Right ventricle myocardium inferior (tissue), 1 donor: ENCODE measurements around the gene LRRC26. TPM values are rescaled to one million over a fixed set of nuclear protein-coding genes. Genes with fewer than 3 reads are reported as not detected.
A peak's percentile ranks its signal among the peaks of the same experiment; 100 is the strongest.

Experiments used
- ATAC-seq: fragments of 200-7000 bp; cut with Tn5 transposase; one replicate; pipeline ENCODE4 v1.9.1; 2020; ENCODE audit warnings: mild to moderate bottlenecking, moderate library complexity
- DNase-seq: peaks from one replicate; pipeline ENCODE4 v3.0.0; 2021; ENCODE audit errors: missing footprints
- intact Hi-C: fragments of 100-400 bp; cut with DNase I; formaldehyde crosslinking; loops from one replicate; pipeline ENCODE4 v1.11.0; 2022
- total RNA-seq: library from RNA; stranded (reverse); fragmentation: NEBNext Ultra II Directional; extraction: Animal tissue kit (Norgen Biotek cat#: 25700); gene quantifications from one replicate; pipeline ENCODE4 v1.2.1, GENCODE V29; 2021
- donor health status: DM: no; HTN: yes; CAD: no; lungs with severe emphysema.

The LRRC26 gene
- total RNA-seq, 1 donor from 2014 or later = not detected

DNA sequence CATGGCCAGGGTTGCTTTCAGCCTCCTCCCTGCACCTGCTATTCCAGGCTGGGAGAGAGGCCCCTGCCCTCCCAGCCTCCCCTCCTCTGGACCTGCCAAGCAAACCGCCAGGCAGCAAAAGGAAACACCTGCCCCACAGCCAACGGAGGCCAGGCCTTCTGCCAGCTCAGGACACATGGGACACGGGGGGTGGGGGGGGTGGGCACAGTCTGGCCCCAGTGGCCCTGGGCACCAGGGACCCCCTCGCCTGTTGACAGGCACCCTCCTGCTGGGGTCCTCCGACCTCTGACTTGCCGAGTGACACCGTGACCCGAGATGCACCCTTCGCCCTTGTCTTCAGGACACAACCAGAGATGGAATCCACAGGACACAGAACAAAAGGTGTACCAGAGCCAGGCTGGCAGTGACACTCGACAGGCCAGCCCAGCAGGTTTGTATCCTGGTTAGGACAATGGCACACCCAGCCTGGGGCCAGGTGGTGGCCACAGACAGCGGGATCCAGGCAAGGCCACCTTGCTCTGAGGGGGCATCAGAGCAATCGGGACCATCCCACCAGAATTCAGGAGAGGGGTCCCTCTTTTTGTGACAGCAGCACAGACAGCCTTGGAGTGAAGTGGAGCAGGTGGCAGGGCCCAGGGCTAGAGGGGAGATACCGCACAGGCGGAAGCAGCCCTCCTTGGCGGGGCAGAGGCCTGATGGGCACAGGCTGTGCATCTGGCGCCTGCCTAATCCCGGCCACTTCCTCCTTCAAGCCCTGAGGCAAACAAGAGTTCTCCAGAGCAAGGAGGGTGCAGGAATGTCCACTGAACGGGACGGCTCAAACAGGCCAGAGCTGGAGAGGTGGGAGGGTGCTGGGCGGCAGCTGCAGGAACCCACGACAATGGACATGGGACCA, 3.3 kb upstream of the LRRC26 start:
- no peak for DNase-seq
- no peak for ATAC-seq
- intact Hi-C loops = no loop called here

DNA sequence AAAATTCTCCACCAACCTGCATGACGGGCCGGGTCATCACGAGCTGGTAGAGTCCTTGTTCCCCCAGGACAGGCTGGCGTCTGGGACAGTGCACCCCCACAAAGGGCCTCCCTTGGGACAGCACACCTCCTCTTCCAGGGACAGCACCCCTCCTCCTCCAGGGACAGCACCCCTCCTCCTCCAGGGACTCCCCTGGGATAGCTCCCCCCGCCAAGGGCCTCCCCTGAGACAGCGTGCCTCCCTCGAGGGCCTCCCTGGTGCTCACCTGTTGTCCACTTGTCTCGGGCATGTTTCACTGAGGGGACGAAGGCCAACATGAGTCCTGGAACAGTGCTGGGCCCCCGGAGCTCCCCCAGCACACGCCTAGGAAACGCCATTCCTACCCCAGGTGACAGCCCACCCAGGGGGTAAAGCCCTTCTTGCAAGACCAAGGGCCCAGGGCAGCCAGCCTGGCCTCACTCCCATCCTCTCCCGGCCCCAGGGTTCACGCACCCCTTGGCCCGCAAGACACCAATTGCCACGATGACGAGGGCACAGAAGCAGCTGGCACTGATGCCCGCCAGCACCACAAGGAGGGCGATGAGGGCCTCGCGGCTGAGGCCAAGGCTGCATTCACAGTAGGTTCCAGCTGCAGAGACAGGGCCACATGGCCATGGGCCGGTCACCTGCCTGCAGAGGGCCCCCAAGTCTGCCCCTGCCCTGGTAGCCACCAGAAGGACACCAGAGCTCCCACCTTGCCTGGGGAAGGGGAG, 1.5 kb upstream of the LRRC26 start:
- intact Hi-C loops = no loop called here
- ATAC-seq = no peak
- no peak for DNase-seq

DNA sequence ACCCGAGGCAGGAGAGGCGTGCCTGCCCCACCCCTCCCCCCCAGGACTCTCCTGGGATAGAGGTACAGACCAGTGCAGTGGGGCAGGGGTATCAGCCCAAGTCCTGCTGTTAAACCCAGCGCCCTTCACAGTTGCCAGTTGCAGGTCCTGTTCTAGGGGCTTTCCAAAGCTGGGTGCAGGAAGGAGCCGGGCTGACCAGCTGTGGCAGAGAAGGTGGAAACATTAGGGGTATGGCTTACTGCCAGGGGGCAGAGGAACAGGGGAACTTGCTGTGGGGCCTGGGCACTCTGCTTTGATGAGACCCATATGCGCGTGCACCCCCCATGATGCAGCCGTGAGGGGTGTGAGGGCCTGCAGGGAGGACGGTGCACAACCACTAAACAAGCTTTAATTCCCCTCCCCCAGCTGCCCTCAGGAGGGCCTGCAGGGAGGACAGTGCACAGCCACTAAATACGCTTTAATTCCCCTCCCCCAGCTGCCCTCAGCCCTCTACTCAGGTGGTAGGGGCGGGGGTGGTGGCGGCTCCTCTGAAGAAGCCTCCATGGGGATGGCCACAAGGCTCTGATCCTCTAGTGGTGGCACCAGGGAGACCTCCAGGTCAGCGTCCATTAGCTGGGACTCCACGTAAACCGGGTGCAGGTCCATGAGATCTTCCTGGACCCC, 766 bp upstream of the LRRC26 start:
- ATAC-seq (no peak), DNase-seq (no peak)
- intact Hi-C loops = no loop called here

DNA sequence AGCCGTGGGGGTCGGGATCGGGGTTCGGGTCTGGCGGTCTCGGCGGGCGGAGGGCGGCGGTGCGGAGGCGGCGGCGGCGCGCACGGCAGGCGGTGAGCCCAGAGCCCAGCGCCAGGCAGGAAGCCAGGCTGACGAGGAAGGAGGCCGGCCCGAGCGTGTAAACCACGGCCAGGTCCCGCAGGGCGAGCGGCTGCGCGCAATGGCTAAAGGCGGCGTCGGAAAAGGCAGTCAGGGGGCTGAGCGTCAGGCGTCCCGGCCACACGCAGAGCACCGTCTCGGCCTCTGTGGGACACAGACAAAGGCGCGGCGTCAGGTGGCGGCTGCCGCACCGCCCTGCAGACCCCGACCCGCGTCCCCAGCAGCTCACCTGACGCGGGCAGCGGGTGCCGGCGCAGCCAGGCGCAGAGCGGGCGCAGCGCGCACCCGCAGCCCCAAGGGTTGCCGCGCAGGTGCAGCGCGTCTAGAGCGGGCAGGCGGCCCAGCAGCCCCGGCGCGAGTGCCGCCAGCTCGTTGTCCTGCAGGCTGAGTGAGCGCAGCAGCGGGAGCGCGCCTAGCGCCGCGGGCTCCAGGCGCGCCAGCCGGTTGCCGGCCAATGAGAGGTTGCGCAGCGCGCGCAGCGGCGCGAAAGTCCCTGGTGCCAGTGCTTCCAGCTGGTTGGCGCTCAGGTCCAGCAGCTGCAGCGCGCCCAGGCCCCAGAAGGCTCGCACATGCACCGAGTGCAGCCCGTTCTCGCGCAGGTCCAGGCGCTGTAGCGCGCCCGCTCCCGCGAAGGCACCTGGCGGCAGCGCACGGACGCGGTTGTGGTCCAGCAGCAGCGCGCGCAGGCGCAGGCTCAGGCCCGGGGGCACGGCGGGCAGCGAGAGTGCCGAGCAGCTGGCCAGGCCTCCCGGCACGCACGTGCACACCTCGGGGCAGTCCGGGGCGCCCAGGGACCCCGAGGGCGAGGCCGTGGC, 671 bp downstream of the LRRC26 start:
- intact Hi-C loops = no loop called here
- DNase-seq (no peak), ATAC-seq (no peak)

DNA sequence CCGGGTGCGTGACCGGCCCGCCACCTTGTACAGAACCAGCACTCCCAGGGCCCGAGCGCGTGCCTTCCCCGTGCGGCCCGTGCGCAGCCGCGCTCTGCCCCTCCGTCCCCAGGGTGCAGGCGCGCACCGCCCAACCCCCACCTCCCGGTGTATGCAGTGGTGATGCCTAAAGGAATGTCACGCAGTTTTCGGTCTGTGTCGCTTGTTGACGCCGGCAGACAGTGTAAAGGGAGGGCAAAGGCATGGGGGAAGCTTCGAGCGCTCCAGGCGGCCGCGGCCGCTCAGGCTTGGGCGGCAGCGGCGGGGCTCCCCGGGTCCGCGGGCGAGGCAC, 1.3 kb downstream of the LRRC26 start:
- DNase-seq = no peak
- no peak for ATAC-seq
- intact Hi-C loops = no loop called here

DNA sequence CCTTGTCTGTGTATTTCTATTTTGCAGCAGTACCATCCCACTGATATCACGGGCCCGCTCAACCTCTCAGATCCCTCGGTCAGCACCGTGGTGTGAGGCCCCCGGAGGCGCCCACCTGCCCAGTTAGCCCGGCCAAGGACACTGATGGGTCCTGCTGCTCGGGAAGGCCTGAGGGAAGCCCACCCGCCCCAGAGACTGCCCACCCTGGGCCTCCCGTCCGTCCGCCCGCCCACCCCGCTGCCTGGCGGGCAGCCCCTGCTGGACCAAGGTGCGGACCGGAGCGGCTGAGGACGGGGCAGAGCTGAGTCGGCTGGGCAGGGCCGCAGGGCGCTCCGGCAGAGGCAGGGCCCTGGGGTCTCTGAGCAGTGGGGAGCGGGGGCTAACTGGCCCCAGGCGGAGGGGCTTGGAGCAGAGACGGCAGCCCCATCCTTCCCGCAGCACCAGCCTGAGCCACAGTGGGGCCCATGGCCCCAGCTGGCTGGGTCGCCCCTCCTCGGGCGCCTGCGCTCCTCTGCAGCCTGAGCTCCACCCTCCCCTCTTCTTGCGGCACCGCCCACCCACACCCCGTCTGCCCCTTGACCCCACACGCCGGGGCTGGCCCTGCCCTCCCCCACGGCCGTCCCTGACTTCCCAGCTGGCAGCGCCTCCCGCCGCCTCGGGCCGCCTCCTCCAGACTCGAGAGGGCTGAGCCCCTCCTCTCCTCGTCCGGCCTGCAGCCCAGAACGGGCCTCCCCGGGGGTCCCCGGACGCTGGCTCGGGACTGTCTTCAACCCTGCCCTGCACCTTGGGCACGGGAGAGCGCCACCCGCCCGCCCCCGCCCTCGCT, 1.9 kb downstream of the LRRC26 start:
- no peak for DNase-seq
- intact Hi-C loops = no loop called here
- ATAC-seq = no peak

DNA sequence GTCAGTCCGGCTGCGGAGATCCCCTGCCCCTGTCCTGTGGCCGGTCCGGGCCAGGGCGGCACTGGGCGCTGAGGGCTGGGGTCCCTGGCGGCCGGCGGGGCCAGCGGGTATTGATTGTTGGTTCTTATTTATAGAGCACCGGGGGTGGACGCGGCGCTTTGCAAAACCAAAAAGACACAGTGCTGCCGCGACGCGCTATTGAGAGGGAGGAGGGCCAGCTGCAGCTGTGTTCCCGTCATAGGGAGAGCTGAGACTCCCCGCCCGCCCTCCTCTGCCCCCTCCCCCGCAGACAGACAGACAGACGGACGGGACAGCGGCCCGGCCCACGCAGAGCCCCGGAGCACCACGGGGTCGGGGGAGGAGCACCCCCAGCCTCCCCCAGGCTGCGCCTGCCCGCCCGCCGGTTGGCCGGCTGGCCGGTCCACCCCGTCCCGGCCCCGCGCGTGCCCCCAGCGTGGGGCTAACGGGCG, 2.5 kb downstream of the LRRC26 start:
- DNase-seq = no peak
- intact Hi-C loops = no loop called here
- no peak for ATAC-seq

DNA sequence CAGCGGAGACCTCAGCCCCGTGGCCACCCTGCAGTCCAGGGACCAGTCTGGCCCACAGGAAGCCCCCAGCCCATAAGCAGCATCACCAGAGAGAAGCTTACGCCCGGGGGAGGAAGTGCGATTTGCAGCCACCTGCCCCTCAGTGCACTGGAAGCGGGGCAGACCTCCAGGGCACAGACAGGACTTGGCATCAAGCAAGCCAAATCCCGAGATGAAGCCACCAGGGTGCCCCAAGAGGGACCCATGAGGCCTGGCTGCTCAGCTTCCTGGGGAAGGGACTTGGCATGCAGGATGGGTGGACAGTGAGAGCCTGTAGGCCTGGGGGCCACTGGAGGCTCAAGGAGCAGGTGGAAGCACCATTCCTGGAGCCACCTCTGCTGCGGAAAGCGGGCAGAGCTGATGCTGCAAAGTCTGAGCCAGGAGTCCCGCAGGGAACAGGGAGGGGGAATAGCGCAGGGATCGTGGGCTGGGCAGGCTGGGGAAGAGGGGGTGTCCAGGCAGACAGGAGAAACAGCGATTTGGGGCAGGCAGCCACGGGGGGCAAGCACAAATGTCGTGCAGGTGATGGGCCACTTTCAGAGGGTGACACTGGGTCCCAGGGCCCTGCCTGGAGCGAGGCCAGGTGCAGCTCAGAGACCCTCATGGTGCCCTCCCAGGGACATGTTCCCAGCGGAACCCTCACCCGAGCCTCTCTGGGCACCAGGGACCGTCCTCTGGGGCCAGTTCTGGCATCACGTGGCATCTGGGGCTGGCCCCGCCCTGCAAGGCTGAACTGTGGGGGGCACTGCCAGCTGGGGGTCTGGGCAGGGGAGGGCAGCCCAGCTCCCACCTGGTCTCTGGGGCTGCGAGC, 3.2 kb downstream of the LRRC26 start:
- intact Hi-C loops = no loop called here
- no peak for DNase-seq
- ATAC-seq = no peak

DNA sequence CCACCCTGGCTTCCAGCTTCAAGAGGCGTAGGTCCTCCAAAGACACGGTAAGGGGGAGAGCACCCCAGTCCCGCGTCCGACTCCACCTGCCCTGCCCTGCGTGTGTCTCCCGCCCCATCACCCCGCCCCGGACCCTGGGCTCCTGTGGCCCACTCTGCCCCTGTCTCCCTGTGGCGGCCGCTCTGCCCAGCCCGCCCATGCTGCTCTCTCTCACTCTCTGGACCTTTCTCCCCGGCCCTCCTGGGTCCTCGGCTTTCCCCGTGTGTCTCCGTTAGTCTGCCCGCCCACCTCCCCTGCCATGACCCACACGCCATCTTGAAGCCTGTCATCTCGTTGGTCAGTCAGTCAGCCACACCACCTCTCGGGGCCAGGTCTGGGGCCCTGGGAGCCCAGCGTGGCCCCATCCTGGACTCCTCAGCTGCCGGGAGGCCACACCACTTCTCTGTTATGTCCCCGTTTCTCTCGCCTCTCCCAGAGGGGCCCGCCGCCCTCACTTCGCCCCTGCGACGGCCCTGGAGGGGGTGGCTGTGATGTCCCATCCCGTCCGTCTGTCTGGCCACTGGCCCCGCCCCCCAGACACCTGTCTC, 4.5 kb downstream of the LRRC26 start:
- ATAC-seq = no peak
- intact Hi-C loops = no loop called here
- DNase-seq = no peak

DNA sequence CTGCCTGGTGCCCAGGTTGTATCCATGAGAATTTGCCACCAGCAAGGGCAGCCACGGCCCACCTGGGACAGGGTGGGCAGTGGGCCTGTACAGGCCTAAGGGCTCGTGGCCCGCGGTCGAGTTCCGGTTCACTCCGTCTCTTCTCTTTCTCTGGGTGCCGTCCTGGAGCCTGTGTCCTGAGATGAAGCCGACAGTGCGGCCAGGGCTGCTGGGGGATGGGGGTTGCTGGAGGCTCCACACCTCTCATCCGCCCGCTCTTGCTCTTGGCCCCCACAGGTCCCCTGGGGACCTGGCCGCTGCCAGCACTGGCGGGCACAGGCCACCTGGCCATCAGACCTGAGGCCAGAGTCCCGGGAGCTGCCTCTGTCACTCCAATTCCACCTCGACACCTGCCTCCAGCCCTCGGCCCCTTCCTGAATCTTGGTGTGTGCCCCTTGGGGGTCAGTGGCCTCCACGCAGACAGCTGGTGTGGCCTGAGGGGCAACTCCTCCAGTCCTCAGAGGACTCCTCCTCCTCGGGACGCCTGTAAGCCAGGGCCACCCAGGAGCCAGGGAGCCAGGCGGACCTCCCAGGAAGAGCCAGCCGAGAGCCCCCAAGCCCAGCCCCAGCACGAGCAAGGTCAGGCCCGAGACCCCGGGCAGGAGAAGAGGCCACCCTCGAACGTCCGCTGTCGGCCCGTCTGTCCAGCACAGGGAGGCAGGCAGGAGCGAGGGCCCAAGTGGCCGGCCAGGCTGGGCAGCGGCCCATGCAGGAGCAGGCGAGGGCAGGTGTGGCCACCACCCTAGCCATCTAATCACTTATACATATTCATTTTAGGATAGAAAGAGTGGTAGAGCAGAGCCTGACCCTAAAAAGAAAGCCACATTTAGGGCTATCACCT, 5.2 kb downstream of the LRRC26 start:
- intact Hi-C loops = no loop called here
- DNase-seq (no peak), ATAC-seq (no peak)

DNA sequence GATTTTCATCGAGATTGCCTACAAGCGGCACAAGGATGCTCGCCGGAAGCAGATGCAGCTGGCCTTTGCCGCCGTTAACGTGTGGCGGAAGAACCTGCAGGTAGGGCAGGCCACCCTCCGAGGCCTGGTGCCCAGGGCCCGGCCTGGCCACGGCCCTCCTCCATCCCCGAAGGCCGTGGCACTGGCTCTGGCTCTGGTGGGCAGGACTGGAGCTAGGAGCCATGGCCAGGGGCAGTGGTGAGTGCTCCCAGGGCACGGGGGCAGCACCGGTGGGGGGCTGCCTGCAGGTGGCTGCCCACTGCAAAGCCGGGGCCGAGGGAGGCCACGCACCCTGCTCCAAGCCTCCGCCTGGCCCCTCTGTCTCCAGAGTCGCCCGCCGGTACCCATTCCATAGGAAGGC, 6.0 kb downstream of the LRRC26 start:
- intact Hi-C loops = no loop called here
- ATAC-seq (no peak), DNase-seq (no peak)

DNA sequence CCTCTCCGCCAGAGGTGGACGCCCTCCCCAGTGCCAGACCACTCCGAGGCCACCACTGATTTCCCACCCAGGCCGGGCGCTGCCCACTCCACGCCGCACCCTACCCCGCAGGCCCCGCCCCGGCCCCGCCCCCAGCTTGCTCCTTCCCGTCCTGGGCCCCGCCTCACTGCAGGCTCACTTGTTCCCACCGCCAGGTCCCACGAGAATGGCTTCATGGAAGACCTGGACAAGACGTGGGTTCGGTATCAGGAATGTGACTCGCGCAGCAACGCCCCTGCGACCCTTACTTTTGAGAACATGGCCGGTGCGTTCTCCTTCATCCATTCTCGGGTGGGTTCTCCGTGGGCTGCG, 6.5 kb downstream of the LRRC26 start:
- intact Hi-C loops = no loop called here
- no peak for ATAC-seq
- DNase-seq = no peak

DNA sequence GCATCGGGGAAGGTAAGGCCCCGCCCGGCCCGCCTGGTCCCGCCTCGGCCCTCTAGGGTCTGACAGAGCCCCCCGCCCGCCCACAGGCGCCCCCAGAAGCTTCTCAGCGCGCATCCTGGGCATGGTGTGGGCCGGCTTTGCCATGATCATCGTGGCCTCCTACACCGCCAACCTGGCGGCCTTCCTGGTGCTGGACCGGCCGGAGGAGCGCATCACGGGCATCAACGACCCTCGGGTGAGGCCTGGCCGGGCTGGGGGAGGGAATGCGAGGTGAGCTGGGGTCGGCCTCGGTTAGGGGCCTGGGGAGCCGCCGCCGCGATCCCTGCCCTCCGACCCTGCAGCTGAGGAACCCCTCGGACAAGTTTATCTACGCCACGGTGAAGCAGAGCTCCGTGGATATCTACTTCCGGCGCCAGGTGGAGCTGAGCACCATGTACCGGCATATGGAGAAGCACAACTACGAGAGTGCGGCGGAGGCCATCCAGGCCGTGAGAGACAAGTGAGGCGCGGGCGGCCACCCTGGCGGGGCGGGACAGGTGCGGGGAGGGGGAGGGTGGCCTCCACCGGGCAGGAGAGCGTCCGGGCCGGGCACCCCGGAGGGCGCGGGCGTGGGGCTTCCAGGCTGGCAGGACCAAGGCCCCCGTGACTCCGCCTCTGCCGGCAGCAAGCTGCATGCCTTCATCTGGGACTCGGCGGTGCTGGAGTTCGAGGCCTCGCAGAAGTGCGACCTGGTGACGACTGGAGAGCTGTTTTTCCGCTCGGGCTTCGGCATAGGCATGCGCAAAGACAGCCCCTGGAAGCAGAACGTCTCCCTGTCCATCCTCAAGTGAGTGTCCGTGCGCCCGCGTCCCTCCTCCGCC, 7.1 kb downstream of the LRRC26 start:
- DNase-seq (no peak), ATAC-seq (peak; percentile 38)
- intact Hi-C loops = no loop called here

DNA sequence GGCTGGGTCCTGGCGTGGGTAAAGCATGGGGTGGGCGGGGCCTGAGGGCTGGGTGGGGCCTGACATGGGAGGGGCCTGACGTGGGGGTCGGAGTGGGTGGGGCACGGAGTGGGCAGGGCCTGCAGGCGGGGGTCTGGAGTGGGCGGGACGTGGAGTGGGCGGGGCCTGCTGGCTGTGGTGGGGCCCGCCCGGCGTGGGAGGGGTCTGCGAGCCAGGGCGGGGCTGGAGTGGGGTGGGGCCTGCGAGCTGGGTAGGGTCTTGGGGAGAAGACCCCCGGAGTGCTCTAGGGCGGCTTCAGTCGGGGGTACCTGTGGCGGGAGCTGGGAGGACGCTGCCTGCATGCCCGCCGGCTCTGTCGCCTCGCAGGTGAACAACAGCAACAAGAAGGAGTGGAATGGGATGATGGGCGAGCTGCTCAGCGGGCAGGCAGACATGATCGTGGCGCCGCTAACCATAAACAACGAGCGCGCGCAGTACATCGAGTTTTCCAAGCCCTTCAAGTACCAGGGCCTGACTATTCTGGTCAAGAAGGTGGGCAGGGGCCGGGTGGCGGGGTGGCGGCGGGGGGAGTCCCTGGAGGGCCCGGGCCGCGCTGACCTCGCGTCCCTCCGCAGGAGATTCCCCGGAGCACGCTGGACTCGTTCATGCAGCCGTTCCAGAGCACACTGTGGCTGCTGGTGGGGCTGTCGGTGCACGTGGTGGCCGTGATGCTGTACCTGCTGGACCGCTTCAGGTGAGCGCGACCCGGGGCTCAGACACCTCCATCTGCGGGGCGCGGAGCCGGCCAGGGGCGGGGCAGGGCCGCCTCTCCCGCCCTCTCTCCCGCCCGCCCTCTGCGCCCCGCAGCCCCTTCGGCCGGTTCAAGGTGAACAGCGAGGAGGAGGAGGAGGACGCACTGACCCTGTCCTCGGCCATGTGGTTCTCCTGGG, 8.0 kb downstream of the LRRC26 start:
- DNase-seq (no peak), ATAC-seq (no peak)

More for the DNA sequence above, 8.0 kb downstream of the LRRC26 start:
- intact Hi-C loops = no loop called here
